HCT116 (cell line): ENCODE measurements around the gene RPL26. TPM values are rescaled to one million over a fixed set of nuclear protein-coding genes. Genes with fewer than 3 reads are reported as not detected.

Source experiments
- ATAC-seq: fragments of 200-7000 bp; cut with Tn5 transposase; 2 replicates; pipeline ENCODE4 v1.9.1; 2020; ENCODE audit warnings: mild to moderate bottlenecking, moderate library complexity
- BruUV-seq: library from RNA; stranded (reverse); fragments of 400-500 nt; replicated peaks from 2 replicates; lab custom pipeline; 2021; lab: Mats Ljungman, UMichigan
- CTCF ChIA-PET: fragments of 300-600 bp; sonication (Branson Sonifier 250); formaldehyde crosslinking; loops from one replicate; lab custom pipeline; 2021; ENCODE audit warnings: antibody characterized with exemption; lab: Charles Lee
- POLR2A ChIA-PET: fragments of 300-600, 350-600 bp; sonication (Branson Sonifier 250); formaldehyde crosslinking; loops from one replicate; lab custom pipeline; 2021; ENCODE audit warnings: antibody characterized with exemption; lab: Charles Lee
- RAD21 ChIA-PET, 2 experiments: fragments of 300-600 bp; sonication (Branson Sonifier 250); formaldehyde crosslinking; loops; one replicate each; lab custom pipeline; 2023; ENCODE audit warnings: low total read pairs in 2 of 2; ENCODE audit not compliant: uncharacterized antibody in 2 of 2, unreplicated experiment in 2 of 2, low non-redundant PET in 1 of 2; lab: Charles Lee
- DNase-seq: peaks from one replicate; pipeline ENCODE4 v3.0.0-alpha.2; 2010; ENCODE audit warnings: low read depth, low spot score
- H2AFZ ChIP-seq: fragments of 200-600 bp; shearing (Covaris generic), sonication (generic); 2 replicates; pipeline ENCODE4 v1.6.1; 2017; ENCODE audit warnings: low read depth, mixed run types, mixed read lengths, antibody characterized with exemption, low read length; ENCODE audit not compliant: poor library complexity, severe bottlenecking
- H3K27ac ChIP-seq: 2 replicates; pipeline ENCODE4 v1.5.1; 2012; ENCODE audit warnings: low read depth, low read length
- H3K27me3 ChIP-seq: fragments of 200-600 bp; sonication (generic); 2 replicates; pipeline ENCODE4 v1.6.1; 2016; ENCODE audit warnings: mixed run types, low read length, mixed read lengths; ENCODE audit not compliant: insufficient read depth
- H3K36me3 ChIP-seq, 2 experiments: fragments of 200-500 bp in 1 of 2; fragments of 200-600 bp in 1 of 2; sonication (Bioruptor generic) in 1 of 2; sonication (generic) in 1 of 2; 2 replicates each; pipeline versions ENCODE4 v1.5.1 to v1.6.1; 2014 to 2016; ENCODE audit warnings: low read length in 2 of 2, inconsistent platforms in 1 of 2, mixed read lengths in 1 of 2, mixed run types in 1 of 2; ENCODE audit not compliant: insufficient read depth in 2 of 2, control insufficient read depth in 1 of 2
- H3K4me1 ChIP-seq, 2 experiments: fragments of 200-600 bp in 1 of 2; sonication (generic) in 1 of 2; 2 replicates each; pipeline versions ENCODE4 v1.5.1 to v1.6.1; 2012 to 2017; ENCODE audit warnings: low read length in 2 of 2, inconsistent platforms in 1 of 2, mild to moderate bottlenecking in 1 of 2, mixed read lengths in 1 of 2, mixed run types in 1 of 2, moderate library complexity in 1 of 2; ENCODE audit not compliant: insufficient read depth in 2 of 2, control insufficient read depth in 1 of 2
- H3K4me2 ChIP-seq: fragments of 200-600 bp; sonication (generic); 2 replicates; pipeline ENCODE4 v1.6.1; 2017; ENCODE audit warnings: mixed run types, low read length, mixed read lengths
- H3K4me3 ChIP-seq, 2 experiments: fragments of 200-600 bp in 1 of 2; sonication (generic) in 1 of 2; replicated peaks in 1 of 2; 2 replicates each; pipeline ENCODE4 v1.5.1; 2011 to 2016; ENCODE audit warnings: low read length in 2 of 2, control low read depth in 1 of 2, low read depth in 1 of 2, mild to moderate bottlenecking in 1 of 2, mixed read lengths in 1 of 2, mixed run types in 1 of 2
- H3K79me2 ChIP-seq: fragments of 200-600 bp; sonication (generic); 2 replicates; pipeline ENCODE4 v1.6.1; 2017; ENCODE audit warnings: mild to moderate bottlenecking, mixed run types, low read length, moderate library complexity, mixed read lengths; ENCODE audit not compliant: insufficient read depth
- H3K9ac ChIP-seq: fragments of 200-600 bp; sonication (generic); 2 replicates; pipeline ENCODE4 v1.6.1; 2016; ENCODE audit warnings: low read length, mixed read lengths
- H3K9me2 ChIP-seq: fragments of 200-600 bp; sonication (generic), shearing (Covaris generic); 2 replicates; pipeline ENCODE4 v1.6.1; 2017; ENCODE audit warnings: mixed run types, mild to moderate bottlenecking, moderate library complexity; ENCODE audit not compliant: insufficient read depth
- H3K9me3 ChIP-seq, 2 experiments: fragments of 200-500 bp in 1 of 2; fragments of 200-600 bp in 1 of 2; sonication (Bioruptor generic) in 1 of 2; sonication (generic) in 1 of 2; 2 replicates each; pipeline ENCODE4 v1.6.1; 2014 to 2017; ENCODE audit warnings: low read length in 2 of 2, mixed read lengths in 2 of 2, inconsistent platforms in 1 of 2, low read depth in 1 of 2, mild to moderate bottlenecking in 1 of 2, mixed run types in 1 of 2, moderate library complexity in 1 of 2; ENCODE audit not compliant: control insufficient read depth in 1 of 2, insufficient read depth in 1 of 2
- H4K20me1 ChIP-seq: fragments of 200-600 bp; sonication (generic), shearing (Covaris generic); 2 replicates; pipeline ENCODE4 v1.6.1; 2017; ENCODE audit warnings: mixed run types, mild to moderate bottlenecking, moderate library complexity; ENCODE audit not compliant: insufficient read depth
- CBX3 ChIP-seq: IDR thresholded peaks from 2 replicates; pipeline ENCODE4 v1.6.1; 2012; ENCODE audit warnings: low read depth
- FOSL1 ChIP-seq: IDR thresholded peaks from 2 replicates; pipeline ENCODE4 v1.6.1; 2012; ENCODE audit warnings: low read depth
- JUND ChIP-seq: IDR thresholded peaks from 2 replicates; pipeline ENCODE4 v1.6.1; 2012
- MAX ChIP-seq: IDR thresholded peaks from 2 replicates; pipeline ENCODE4 v1.6.1; 2012
- POLR2A ChIP-seq: IDR thresholded peaks from 2 replicates; pipeline ENCODE4 v1.7.0; 2011; ENCODE audit warnings: borderline replicate concordance; ENCODE audit not compliant: insufficient read depth, insufficient read length; ENCODE audit errors: extremely low read depth
- POLR2AphosphoS5 ChIP-seq: IDR thresholded peaks from 2 replicates; pipeline ENCODE4 v1.6.1; 2011; ENCODE audit warnings: mild to moderate bottlenecking, low read depth, low read length, moderate library complexity
- REST ChIP-seq: IDR thresholded peaks from 2 replicates; pipeline ENCODE4 v1.6.1; 2012; ENCODE audit warnings: low read depth
- SIN3A ChIP-seq: IDR thresholded peaks from 2 replicates; pipeline ENCODE4 v1.6.1; 2012; ENCODE audit warnings: low read depth
- SP1 ChIP-seq: IDR thresholded peaks from 2 replicates; pipeline ENCODE4 v1.6.1; 2012; ENCODE audit warnings: low read depth
- SRF ChIP-seq: IDR thresholded peaks from 2 replicates; pipeline ENCODE4 v1.6.1; 2012; ENCODE audit warnings: low read depth
- YY1 ChIP-seq: IDR thresholded peaks from 2 replicates; pipeline ENCODE4 v1.6.1; 2011; ENCODE audit warnings: low read length, low read depth, moderate library complexity, mild to moderate bottlenecking; ENCODE audit not compliant: insufficient replicate concordance; ENCODE audit errors: extremely low read depth
- ZFX ChIP-seq: fragments of 450-650 bp; IDR thresholded peaks from 2 replicates; pipeline ENCODE4 v1.6.1; 2017
- ZNF274 ChIP-seq: fragments of 200-500 bp; sonication (Bioruptor generic); IDR thresholded peaks from 2 replicates; pipeline ENCODE4 v1.6.1; 2014; ENCODE audit warnings: mild to moderate bottlenecking, low read depth, low read length, inconsistent platforms
- intact Hi-C: fragments of 100-400 bp; cut with micrococcal nuclease; formaldehyde crosslinking; loops from 2 replicates; pipeline ENCODE4 v1.10.0; 2022
- total RNA-seq: library from RNA; stranded (reverse); gene quantifications from one replicate; pipeline ENCODE4 v1.2.1, GENCODE V29; 2021; ENCODE audit not compliant: unreplicated experiment

Gene RPL26
- total RNA-seq, 1 experiment from 2014 or later: 2,603 TPM

GRCh38 chr17:8408371-8408770, 25.4 kb upstream of the RPL26 start:
- H2AFZ ChIP-seq: peak overlapping the region; percentile 68
- H3K4me2 ChIP-seq: peak overlapping the region; percentile 91
- no peaks in the 10 kb centered on the region for H3K36me3 ChIP-seq
- TF ChIP-seq POLR2A: no peak
- TF ChIP-seq SRF: no peak
- 0 out of 2 replicates have a peak, but pooled peaks have one; percentile 35 for TF ChIP-seq SIN3A
- peak; percentile 70 for TF ChIP-seq MAX
- TF ChIP-seq CBX3: peak; percentile 57; the same call in 1 of the 2 replicates
- no peak for TF ChIP-seq ZNF274
- no peak for TF ChIP-seq YY1
- TF ChIP-seq REST: no peak
- peak; percentile 67 for TF ChIP-seq FOSL1
- TF ChIP-seq SP1: peak; percentile 53
- TF ChIP-seq ZFX: peak; percentile 33; the same call in 1 of the 2 replicates
- TF ChIP-seq JUND: peak; percentile 73
- peak; percentile 72 for TF ChIP-seq POLR2AphosphoS5
- TF ChIP-seq, all 23 proteins: peak for 8
- ChIA-PET POLR2A (interaction anchor here (0.7 to 3.1 kb wide), 4 partner anchors 11 to 235 kb away, joined by 3 to 14 read pairs (median 8); partner anchors contain the start of genes NDEL1 and RNF222), RAD21 (interaction anchor here in 1 of 2 experiments (1.0 kb wide), 1 partner anchor 25 kb away, joined by 4 read pairs; no protein-coding TSS in a partner anchor), CTCF (interaction anchor here (1.0 to 2.3 kb wide), 2 partner anchors 23 to 25 kb away, joined by 3 to 9 read pairs; no protein-coding TSS in a partner anchor)
- Histone ChIP-seq H3K9me3 (no peaks in the 10 kb centered on the region), H3K79me2 (no peaks in the 10 kb centered on the region), H3K4me3 (peak overlapping the region; percentile 47 to 59), H3K4me1 (peaks cover 9 to 49% of the 10 kb centered on the region in 2 experiments), H4K20me1 (no peaks in the 10 kb centered on the region), H3K9me2 (no peaks in the 10 kb centered on the region), H3K27ac (peak overlapping the region; percentile 96), H3K27me3 (no peaks in the 10 kb centered on the region), H3K9ac (peak overlapping the region; percentile 71)
- no TSS peak for BruUV-seq
- intact Hi-C loops: no loop called here
- peak; percentile 65 for DNase-seq
- peak; percentile 94 for ATAC-seq
